Skin epidermis (tissue), 12 donors: ENCODE data around the gene FGF6.
"Not testable (repeated sequence)": the region's sequence is repeated elsewhere in the genome, so short reads cannot be mapped to it uniquely, and the experiment has no call there.

Source experiments
- H3K27ac ChIP-seq, 21 experiments: fragments of 200-600 bp; sonication (generic) in 11 of 21; one replicate each; pipeline ENCODE4 v1.5.0; 2020; ENCODE audit warnings: mild to moderate bottlenecking in 3 of 21, inconsistent platforms in 2 of 21, moderate library complexity in 2 of 21
- H3K4me3 ChIP-seq, 7 experiments: fragments of 200-600 bp; sonication (generic) in 2 of 7; one replicate each; pipeline ENCODE4 v1.5.0; 2020; ENCODE audit warnings: inconsistent platforms in 2 of 7, mild to moderate bottlenecking in 2 of 7, moderate library complexity in 1 of 7

FGF6 gene

GRCh38 chr12:4445156-4446101 lies at the start of gene FGF6:
FGF6 (minus strand) TSS chr12:4445815; CDS start chr12:4445570, 245 bp downstream.
- H3K27ac ChIP-seq = no peak within 1 kb of the TSS
- H3K4me3 ChIP-seq = no peak within 1 kb of the TSS

GRCh38 chr12:4490973-4491372 lies 45.4 kb upstream of the FGF6 start:
- H3K4me3 ChIP-seq = no peak overlapping the region
- H3K27ac ChIP-seq = no peak overlapping the region

- Histone ChIP-seq H3K4me3 (no peak overlapping the region), H3K27ac (no peak overlapping the region)
These were observed 43.9 kb upstream of the FGF6 start for GRCh38 chr12:4489556-4489955.

- H3K4me3 ChIP-seq = no peak overlapping the region
These were observed 41.4 kb upstream of the FGF6 start for GRCh38 chr12:4486980-4487379.

GRCh38 chr12:4486049-4486699 lies 40.6 kb upstream of the FGF6 start:
- Histone ChIP-seq H3K27ac (no peak overlapping the region), H3K4me3 (no peak overlapping the region)

More at GRCh38 chr12:4486980-4487379, 41.4 kb upstream of the FGF6 start:
- H3K27ac ChIP-seq = no peak overlapping the region

GRCh38 chr12:4483885-4484823 lies 38.5 kb upstream of the FGF6 start:
- Histone ChIP-seq H3K27ac (no peak overlapping the region), H3K4me3 (no peak overlapping the region)

- Histone ChIP-seq H3K27ac (no peak overlapping the region), H3K4me3 (no peak overlapping the region)
These were observed 37.3 kb upstream of the FGF6 start for GRCh38 chr12:4482936-4483335.

GRCh38 chr12:4478933-4479332 lies 33.3 kb upstream of the FGF6 start:
- Histone ChIP-seq H3K4me3 (no peak overlapping the region), H3K27ac (no peak overlapping the region)

GRCh38 chr12:4477129-4477528 lies 31.5 kb upstream of the FGF6 start:
- Histone ChIP-seq H3K4me3 (no peak overlapping the region), H3K27ac (no peak overlapping the region)

GRCh38 chr12:4472046-4472445 lies 26.4 kb upstream of the FGF6 start:
- H3K27ac ChIP-seq = peak overlapping the region in 1 of 21 experiments; percentile 0
- no peak overlapping the region for H3K4me3 ChIP-seq

GRCh38 chr12:4471256-4471655 lies 25.6 kb upstream of the FGF6 start:
- Histone ChIP-seq H3K4me3 (no peak overlapping the region), H3K27ac (peak overlapping the region in 1 of 21 experiments; percentile 0)

- H3K27ac ChIP-seq = no peak overlapping the region
- H3K4me3 ChIP-seq = no peak overlapping the region
These were observed 23.4 kb upstream of the FGF6 start for GRCh38 chr12:4468994-4469393.

GRCh38 chr12:4460761-4461160 lies 15.1 kb upstream of the FGF6 start:
- H3K4me3 ChIP-seq = no peak overlapping the region
- H3K27ac ChIP-seq = no peak overlapping the region

GRCh38 chr12:4455849-4456248 lies 10.2 kb upstream of the FGF6 start:
- not testable (repeated sequence) for H3K4me3 ChIP-seq, H3K27ac ChIP-seq

- Histone ChIP-seq H3K4me3 (no peak overlapping the region), H3K27ac (no peak overlapping the region)
These were observed 8.8 kb upstream of the FGF6 start for GRCh38 chr12:4454315-4454860.

GRCh38 chr12:4451694-4452093 lies 6.1 kb upstream of the FGF6 start:
- Histone ChIP-seq H3K4me3 (no peak overlapping the region), H3K27ac (no peak overlapping the region)

GRCh38 chr12:4450551-4451112 lies 5.0 kb upstream of the FGF6 start:
- H3K27ac ChIP-seq = no peak overlapping the region
- no peak overlapping the region for H3K4me3 ChIP-seq

- H3K4me3 ChIP-seq = no peak overlapping the region
- no peak overlapping the region for H3K27ac ChIP-seq
These were observed 4.2 kb upstream of the FGF6 start for GRCh38 chr12:4449851-4450221.
